GM18870 (cell line): Measurements from ENCODE around the gene SPATA31D4.
"Not testable (repeated sequence)": the region's sequence is repeated elsewhere in the genome, so short reads cannot be mapped to it uniquely, and the experiment has no call there.

ENCODE experiments used
- ATAC-seq: cut with Tn5 transposase; IDR thresholded peaks from one replicate; pipeline ENCODE4 v1.9.1; 2021; ENCODE audit warnings: moderate library complexity; ENCODE audit not compliant: unreplicated experiment

Gene SPATA31D4

DNA sequence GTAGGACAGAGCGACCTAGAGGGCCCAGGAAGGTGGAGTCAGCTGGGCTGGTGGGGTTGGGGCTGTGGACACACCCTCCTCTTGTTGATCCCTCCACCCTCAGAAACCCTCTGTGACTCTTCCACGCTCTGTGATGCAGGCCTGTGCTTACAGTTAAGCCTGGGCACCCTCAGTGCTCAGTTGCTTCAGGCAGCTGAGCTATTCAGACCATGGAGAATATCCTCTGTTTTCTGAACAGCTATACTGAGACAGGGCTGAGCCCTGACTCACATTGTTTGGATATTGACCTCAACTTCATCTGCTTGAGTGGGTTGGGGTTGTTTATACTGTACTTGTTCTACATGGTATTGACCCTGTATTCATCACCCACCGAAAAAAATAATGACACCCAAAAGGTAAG, at the start of gene SPATA31D4:
Gene SPATA31D4 (plus strand): TSS at position 124 of the 400 bp plus-strand sequence. CDS start 86 bp downstream, at position 210.
- not testable (repeated sequence) for ATAC-seq

DNA sequence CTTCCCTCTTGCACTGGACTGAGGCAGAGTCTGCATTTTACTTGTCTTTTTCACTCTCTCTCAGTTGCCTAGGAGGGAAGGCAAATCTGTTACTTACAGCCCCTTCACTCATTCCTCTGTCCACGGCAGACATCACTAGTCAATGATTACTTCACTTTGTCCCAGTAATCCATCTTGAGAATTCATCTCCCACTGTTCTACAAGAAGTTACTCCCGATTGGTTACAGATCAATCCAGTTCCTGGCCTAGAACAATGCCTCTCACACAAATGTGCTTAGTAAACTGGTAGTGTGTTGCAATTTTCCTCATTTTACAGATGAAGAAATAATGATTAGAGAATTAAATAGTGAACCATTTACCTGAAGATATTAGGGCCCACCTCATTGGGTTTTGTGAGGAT, 49.7 kb upstream of the SPATA31D4 start:
- no peak for ATAC-seq

DNA sequence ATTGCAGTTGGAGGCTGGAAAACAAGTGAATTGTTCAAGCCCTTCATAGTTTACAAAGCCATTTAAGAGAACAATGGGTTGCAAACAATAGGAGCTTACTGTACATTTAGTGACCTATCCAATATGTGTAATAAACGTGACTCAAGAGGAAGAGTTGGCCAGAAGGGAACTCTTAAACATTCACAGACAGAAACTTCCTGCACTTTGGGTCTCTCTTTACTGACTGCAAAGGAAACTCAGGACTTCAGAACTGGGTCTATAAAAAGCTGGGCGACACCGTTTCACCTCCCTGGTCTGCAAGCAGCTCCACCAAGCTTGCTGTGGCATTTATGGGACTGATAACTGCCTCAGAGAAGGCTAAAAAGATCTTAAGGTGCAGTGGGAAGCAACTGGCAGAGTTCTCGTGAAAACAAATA, 48.7 kb upstream of the SPATA31D4 start:
- no peak for ATAC-seq

DNA sequence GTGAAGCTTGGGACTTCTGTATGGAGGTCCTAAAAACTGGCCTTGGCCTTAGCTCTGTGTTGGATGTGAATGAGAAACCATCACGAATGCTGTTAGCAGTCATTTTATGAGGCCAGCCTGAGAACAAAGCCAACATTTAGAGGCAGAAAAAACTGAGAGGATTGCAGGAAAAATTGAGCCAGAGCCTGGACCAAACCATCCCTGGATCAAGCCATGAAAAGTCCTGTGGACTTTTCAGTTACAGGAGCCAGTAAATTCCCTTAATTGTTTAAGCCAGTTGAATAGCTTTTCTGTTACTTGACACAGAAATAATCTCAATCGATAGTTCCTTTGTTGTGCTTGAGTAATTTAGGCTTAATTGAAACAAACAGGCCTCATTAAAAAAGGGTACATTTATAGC, 42.6 kb upstream of the SPATA31D4 start:
- no peak for ATAC-seq

DNA sequence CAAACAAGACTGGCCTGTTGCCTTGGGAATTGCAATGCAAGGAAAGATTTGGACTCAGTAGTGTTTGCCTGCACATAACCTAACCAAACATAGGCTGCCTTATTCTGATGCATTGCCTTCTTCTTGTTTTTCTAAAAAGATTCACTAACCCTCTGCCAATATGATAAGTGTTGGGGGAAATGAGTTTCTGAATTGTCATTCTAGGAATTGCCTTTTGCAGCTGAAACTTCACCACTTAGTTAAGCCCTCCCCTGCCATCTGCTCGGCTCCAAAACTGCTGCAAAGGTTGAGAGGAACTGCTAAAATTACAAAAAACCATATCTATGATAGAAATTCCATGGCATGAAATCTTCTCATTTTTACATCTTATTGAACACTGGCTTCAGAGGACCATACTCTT, 41.6 kb upstream of the SPATA31D4 start:
- no peak for ATAC-seq

DNA sequence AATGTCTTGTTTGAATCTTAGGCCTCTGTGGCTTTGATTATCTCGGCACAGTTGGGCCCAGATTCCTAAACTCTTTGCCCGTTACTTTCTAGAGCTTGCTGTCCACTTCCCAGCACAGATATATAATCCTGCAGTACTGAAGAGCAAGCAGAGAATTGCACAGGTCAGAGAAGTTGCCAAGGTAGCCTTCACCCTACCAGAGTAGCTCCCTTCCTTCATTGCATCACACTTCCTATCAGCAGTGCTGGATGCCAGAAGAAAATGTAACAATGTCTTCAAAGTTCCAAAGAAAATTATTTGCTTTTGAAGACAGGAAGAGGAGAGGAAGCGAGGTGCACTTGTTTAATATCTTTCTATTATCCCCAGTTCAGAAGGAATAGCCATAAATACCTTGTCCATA, 38.1 kb upstream of the SPATA31D4 start:
- ATAC-seq = no peak

DNA sequence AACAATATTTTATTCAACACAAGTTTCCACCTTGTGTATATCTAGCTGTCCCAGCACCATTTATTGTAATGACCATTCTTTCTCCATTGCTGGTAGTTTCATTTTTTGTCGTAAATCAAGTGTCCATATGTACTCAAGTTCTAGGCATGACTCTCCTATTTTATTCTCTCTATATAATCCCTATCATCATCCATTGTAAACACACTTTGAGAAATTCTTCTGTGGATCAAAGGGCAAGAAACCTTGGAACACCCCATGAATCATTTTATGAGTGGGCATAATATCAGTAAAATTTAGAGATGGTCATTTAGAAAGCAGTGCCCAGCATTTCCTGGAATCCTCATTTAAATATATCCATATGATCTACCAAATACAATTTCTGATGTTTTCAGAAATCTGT, 35.8 kb upstream of the SPATA31D4 start:
- no peak for ATAC-seq

DNA sequence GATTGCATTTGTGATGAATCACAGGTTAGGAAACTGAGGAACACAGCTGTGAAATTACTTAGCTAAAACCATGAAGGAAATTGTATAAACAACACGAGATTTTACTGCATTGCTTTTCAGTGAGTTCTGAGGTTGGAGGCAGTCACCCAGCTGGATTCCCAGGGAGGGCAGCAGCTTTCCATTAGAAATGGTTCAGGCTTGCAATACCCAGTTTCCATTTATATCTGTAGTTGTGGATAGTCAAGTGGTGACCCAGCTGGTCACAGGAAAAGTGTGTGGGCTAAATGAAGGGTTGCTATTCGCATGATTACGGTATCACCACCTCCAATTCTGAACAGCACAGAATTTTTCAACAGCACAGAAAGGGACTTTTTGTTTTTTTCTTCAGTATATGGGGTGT, 34.3 kb upstream of the SPATA31D4 start:
- ATAC-seq = no peak

DNA sequence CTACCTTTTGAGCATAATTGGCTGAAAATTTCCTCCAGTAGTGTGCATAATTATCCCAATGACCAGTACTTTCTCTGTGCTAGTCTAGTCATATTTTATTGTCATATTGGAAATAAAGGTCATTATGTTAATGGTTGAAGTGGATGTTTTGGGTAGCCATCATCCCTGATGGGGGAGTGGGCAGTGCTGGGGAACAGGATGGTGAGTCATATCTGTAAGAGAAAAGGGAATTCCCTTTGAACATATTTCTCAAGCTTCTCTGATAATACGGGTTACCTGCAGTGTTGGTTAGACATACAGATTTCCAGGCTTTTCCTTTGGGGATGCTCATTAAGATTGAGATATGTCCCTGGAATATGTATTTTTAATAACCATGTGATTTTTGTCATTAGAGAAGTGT, 33.3 kb upstream of the SPATA31D4 start:
- ATAC-seq = no peak

DNA sequence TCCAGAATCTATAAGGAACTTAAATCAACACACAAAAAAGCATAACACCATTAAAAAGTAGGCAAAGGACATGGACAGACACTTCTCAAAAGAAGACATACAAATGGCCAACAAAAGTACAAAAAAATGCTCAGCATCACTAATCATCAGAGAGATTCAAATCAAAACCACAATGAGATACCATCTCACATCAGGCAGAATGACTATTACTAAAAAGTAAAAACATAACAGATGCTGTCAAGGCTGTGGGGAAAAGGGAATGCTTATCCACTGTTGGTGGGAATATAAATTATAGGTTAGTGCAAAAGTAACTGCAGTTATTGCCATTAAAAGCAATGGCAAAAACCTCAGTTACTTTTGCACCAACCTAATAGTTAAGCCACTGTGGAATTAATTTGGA, 32.2 kb upstream of the SPATA31D4 start:
- no peak for ATAC-seq

DNA sequence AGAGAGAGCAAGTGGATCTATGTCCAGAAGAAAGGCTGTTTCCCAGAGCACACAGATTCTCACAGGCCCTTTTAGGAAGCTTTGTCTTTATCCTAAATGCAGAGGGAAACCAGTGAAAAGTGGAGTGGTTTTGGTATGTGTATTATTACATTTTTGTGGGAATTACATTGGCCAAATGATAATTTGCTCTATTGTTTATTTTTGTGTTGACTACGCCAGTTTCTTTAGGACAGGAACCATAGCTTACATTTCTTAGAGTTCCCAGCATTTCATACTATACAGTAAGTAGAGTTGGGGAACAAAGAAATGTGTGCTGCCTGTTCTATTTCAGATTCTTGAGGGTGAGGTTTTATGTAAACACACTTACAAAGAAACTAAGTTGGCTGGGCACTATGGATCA, 29.4 kb upstream of the SPATA31D4 start:
- ATAC-seq = no peak

DNA sequence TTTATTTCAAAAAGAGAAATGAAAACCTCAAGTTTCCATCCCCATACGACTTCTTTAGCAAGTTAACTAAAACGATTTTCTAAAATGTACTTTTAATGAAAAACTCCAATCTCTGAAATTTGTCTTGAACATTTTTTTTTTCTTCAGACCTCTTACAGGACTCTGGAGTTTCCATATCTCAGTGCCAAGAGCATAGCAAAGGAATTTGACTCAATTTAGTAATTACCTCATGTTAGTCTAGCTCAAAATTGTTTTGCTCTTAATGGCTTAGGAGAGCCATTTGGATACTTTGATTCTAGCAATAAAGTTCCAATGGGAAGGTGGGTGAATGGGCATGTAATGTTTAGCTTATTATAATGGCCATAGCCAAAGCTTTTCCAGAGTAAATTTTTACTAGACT, 26.0 kb upstream of the SPATA31D4 start:
- ATAC-seq = no peak

DNA sequence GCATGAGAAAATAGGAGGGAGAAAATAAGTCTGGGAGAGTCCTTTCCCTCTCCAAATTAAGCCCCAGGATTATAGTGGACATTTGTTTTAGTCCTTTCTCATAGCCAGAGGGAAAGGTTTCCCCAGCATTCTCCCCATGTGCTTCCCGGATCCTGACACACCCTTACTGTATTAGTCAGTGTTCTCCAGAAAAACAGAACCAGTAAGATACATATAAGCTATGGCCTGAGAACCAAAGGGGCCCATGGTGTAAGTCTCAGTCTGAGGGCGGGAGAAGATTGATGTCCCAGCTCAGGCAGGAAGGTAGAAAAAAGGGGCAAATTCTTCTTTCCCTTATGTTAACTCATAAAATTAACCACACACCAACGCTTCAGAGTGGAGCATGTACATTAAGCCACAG, 25.6 kb upstream of the SPATA31D4 start:
- no peak for ATAC-seq

DNA sequence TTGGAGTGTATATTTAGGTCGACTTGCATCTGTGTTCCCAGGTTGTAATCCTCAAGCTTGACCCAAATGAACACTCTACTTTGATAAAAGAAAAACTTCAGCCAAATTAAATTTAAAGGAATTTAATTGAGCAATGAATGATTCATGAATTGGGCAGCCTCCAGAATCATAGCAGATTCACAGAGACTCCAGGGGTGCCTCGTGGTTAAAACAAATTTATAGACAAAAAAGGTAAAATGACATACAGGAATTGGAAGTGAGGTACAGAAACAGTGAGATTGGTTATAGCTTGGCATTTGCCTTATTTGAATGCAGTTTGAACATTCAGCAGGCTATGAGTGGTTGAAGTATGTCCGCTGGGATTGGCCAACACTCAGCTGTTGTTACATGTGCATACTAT, 21.6 kb upstream of the SPATA31D4 start:
- no peak for ATAC-seq

DNA sequence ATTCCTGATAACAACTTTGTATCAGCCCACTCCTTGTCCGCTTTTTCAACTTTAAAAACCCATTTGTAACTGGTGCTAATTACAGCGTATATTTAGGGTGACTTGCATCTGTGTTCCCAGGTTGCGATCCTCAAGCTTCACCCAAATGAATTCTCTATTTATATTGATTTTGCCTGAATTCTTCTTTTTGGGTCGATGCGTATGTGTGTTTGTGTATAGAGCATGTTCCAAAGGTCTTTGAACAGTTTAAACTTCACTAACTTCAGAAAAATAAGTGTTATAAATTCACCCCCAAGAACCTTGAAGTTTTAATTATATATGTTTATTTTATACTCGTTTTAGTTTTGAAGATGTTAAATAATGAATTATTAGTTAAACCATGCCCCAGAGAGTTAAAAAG, 16.1 kb upstream of the SPATA31D4 start:
- no peak for ATAC-seq

DNA sequence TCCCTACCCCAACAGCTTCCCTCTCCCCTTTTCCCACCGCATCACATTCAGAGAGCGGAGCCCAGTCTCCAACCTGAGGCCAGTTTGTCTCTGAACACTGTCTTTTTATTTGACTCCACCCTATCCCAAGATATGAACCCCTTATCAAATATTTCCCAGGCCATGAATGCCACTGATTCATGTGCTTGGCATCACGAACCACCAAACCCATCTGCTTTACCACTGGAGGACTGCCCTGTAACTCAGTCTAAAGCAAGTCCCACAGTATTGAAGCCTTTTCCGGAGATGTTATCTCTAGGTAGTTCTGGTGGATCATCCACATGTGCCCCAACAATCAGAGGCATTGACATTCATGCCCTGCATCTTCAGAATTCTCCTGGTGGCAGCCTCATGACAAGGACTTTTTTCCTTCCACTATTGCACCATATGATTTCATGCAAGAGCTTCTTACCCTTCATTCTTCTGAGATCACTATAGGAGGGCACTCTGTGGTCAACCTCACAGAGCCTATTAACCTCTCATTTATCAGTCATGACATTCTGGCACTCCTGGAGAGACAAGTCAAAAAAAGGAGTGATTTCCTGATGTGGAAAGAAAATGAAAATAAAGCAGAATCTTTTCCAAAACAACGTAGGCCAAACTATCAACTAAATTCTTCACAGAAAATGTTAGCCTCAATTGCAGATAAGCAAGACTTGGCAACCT, 12.3 kb upstream of the SPATA31D4 start:
- ATAC-seq = no peak

DNA sequence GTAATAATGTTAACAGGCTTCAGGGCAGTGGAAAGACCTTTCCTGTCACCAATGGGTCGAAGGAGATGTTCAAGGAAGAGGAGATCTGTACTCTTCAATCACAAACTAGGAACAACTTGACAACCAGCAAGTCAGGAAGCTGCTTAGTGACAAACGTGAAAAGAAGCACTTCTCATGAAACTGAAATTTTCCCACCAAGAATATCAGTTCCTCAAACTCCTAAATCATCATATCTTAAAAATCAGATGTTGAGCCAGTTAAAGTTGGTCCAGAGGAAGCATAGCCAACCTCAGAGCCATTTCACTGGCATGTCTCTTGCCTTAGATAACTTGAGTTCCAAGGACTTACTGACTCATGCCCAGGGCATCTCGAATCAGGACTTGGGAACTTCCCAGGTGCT, 9.7 kb upstream of the SPATA31D4 start:
- ATAC-seq = not testable (repeated sequence)

DNA sequence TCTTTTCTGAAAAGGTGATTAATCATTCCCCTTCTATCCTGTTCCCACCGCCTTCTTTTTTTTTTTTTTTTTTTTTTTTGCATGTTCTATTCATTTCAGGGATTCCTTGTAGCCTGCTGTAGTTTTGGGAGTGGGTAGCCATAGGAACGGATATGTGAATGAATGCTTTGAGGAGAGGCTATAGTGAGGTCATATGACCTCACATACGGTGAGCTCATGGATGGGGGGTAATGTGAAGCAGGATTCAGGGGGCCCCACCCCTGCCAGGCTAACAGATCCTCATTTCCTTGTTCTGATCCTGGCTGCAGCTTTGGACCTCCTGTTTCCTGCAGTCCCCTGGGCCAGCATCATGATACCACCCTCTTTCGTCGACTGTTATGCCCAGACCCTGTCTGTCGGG, 1.9 kb downstream of the SPATA31D4 start:
- not testable (repeated sequence) for ATAC-seq

DNA sequence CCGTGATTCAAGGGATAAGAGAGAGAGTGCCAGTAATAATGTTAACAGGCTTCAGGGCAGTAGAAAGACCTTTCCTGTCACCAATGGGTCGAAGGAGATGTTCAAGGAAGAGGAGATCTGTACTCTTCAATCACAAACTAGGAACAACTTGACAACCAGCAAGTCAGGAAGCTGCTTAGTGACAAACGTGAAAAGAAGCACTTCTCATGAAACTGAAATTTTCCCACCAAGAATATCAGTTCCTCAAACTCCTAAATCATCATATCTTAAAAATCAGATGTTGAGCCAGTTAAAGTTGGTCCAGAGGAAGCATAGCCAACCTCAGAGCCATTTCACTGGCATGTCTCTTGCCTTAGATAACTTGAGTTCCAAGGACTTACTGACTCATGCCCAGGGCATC, 5.3 kb downstream of the SPATA31D4 start:
- ATAC-seq = not testable (repeated sequence)

DNA sequence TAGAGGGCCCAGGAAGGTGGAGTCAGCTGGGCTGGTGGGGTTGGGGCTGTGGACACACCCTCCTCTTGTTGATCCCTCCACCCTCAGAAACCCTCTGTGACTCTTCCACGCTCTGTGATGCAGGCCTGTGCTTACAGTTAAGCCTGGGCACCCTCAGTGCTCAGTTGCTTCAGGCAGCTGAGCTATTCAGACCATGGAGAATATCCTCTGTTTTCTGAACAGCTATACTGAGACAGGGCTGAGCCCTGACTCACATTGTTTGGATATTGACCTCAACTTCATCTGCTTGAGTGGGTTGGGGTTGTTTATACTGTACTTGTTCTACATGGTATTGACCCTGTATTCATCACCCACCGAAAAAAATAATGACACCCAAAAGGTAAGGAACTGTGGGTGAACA, 15.2 kb downstream of the SPATA31D4 start, which contains the start of gene SPATA31D3:
Gene SPATA31D3 (plus strand): TSS at position 108 of the 400 bp plus-strand sequence. CDS start 86 bp downstream, at position 194.
- ATAC-seq = not testable (repeated sequence)

DNA sequence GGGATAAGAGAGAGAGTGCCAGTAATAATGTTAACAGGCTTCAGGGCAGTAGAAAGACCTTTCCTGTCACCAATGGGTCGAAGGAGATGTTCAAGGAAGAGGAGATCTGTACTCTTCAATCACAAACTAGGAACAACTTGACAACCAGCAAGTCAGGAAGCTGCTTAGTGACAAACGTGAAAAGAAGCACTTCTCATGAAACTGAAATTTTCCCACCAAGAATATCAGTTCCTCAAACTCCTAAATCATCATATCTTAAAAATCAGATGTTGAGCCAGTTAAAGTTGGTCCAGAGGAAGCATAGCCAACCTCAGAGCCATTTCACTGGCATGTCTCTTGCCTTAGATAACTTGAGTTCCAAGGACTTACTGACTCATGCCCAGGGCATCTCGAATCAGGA, 20.4 kb downstream of the SPATA31D4 start:
- ATAC-seq = not testable (repeated sequence)

DNA sequence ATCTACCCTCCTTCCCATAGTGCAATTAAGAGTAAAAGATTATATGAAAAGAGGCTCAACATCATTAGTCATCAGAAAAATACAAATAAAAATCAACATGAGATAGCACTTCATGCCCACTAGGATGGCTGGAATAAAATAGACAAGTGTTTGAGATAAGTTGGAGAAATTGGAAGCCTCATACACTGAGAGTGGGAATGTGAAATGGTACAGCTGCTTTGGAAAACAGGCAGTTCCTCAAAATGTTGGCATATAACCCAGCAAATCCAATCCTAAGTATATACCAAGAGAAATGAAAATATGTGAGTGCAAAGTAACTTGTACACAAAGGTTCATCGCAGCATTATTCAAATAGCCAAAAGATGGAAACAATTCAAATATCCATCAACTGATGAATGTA, 24.9 kb downstream of the SPATA31D4 start:
- ATAC-seq = no peak

DNA sequence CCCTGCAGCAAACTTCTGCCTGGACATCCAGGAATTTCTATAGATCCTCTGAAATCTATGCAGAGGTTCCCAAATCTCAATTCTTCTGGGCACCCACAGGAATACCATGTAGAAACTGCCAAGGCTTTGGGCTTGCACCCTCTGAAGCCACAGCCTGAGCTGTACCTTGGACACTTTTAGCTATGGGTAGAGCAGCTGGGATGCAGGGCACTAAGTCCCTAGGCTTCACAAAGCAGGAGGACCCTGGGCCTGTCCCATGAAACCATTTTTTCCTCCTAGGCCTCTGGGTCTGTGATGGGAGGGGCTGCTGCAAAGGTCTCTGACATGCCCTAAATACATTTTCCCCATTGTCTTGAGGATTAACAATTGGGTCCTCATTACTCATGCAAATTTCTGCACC, 27.4 kb downstream of the SPATA31D4 start:
- no peak for ATAC-seq
